Ishikawa (cell line): ENCODE data around the gene PLA2G4E.

ENCODE experiments used
- EP300 ChIP-seq: IDR thresholded peaks from 2 replicates; pipeline ENCODE4 v1.6.1; 2012; ENCODE audit warnings: borderline replicate concordance
- FOXM1 ChIP-seq: IDR thresholded peaks from 2 replicates; pipeline ENCODE4 v1.6.1; 2012; ENCODE audit warnings: low read depth, borderline replicate concordance
- MAX ChIP-seq: IDR thresholded peaks from 2 replicates; pipeline ENCODE4 v1.6.1; 2012
- NFIC ChIP-seq: IDR thresholded peaks from 2 replicates; pipeline ENCODE4 v1.6.1; 2012
- RAD21 ChIP-seq: IDR thresholded peaks from 2 replicates; pipeline ENCODE4 v1.6.1; 2012; ENCODE audit warnings: low read depth
- REST ChIP-seq: IDR thresholded peaks from 2 replicates; pipeline ENCODE4 v1.6.1; 2012; ENCODE audit warnings: low read depth, mild to moderate bottlenecking
- TAF1 ChIP-seq: IDR thresholded peaks from 2 replicates; pipeline ENCODE4 v1.6.1; 2012; ENCODE audit warnings: low read depth, mild to moderate bottlenecking
- TCF12 ChIP-seq: IDR thresholded peaks from 2 replicates; pipeline ENCODE4 v1.6.1; 2012; ENCODE audit warnings: low read depth
- TEAD4 ChIP-seq: IDR thresholded peaks from 2 replicates; pipeline ENCODE4 v1.6.1; 2012
- YY1 ChIP-seq: IDR thresholded peaks from 2 replicates; pipeline ENCODE4 v1.6.1; 2012; ENCODE audit warnings: low read depth

- TF ChIP-seq EP300 (no peak), REST (no peak), TAF1 (no peak), FOXM1 (no peak), TCF12 (no peak), YY1 (no peak), RAD21 (no peak), MAX (no peak), TEAD4 (no peak), NFIC (no peak)
These were observed 29.8 kb upstream of the PLA2G4E start for GRCh38 chr15:42050484-42051255.
